ENCODE measurements around the gene CLINT1.
"Not testable (repeated sequence)": the region's sequence is repeated elsewhere in the genome, so short reads cannot be mapped to it uniquely, and the experiment has no call there.

Gene CLINT1

DNA sequence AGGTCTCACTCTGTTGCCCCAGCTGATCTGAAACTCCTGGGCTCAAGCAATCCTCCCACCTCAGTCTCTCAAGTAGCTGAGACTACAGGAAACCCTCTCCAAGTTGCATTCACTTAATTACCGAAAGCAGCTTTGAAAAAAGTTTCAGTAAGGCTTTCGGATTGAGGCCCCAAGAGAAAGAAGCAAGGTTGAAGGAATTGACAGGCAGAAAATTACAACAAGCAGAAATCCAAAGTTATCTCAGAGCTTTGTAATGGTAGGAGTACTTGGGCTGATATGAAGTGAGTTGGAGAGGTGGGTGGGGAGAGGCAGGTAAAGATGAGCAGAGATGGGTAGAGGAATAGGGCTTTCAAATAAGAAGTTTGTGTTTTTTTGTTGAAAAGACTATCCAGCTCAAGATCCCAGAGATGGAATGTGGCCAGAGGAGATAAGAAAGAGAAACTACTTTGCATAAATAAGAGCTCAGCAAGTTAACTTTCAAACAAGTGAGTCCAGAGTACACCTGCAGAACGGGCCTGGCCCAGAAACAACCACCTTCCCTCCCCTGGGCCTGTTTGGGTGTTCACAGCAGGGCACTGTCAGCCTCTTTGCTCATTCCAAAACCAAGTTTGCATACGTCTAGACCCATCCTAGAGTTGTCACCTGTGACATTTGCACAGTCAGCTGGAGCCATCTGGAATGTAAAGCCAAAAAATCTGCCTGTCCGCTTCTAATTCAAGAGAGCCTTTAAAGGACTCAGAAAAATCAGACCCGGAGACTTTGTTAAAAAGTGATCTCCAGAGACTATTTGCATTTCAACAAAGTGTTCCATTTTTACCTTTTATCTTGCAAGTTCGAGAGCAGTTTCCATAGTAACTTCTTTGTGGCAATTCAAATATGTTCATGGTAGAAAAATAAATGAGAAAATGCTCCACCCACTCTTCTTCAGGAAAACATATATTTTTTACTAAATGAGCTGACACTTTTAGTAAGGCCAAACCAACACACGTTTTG is 2.2 kb upstream of the CLINT1 start:
- DNase-seq: no peak

DNA sequence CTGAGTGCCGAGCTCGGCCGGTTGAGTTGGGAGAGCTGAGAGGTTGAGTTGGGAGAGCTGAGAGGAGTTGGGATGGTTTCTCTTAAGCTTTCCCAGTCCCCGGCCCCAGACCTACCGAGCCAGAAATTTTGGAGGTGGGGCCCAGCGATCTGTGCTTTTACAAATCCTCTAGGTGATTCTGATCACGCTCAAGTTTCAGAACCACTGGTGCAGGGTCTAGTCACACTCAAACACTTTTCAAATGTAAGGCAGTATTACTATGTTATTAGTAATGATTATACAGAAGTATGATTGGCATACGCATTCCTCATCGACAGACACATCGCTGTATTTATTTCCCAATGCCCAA is 256 bp upstream of the CLINT1 start:
- no peak for DNase-seq

- DNase-seq: peak; percentile 58 to 83 (median 82)
Observed at GRCh38 chr5:157857816-157858526, 974 bp downstream of the CLINT1 start.

GRCh38 chr5:157855404-157855994 is 3.4 kb downstream of the CLINT1 start:
- peak; percentile 69 to 75 (median 71) for DNase-seq

GRCh38 chr5:157853365-157853764 is 5.6 kb downstream of the CLINT1 start:
- not testable (repeated sequence) for DNase-seq

DNA sequence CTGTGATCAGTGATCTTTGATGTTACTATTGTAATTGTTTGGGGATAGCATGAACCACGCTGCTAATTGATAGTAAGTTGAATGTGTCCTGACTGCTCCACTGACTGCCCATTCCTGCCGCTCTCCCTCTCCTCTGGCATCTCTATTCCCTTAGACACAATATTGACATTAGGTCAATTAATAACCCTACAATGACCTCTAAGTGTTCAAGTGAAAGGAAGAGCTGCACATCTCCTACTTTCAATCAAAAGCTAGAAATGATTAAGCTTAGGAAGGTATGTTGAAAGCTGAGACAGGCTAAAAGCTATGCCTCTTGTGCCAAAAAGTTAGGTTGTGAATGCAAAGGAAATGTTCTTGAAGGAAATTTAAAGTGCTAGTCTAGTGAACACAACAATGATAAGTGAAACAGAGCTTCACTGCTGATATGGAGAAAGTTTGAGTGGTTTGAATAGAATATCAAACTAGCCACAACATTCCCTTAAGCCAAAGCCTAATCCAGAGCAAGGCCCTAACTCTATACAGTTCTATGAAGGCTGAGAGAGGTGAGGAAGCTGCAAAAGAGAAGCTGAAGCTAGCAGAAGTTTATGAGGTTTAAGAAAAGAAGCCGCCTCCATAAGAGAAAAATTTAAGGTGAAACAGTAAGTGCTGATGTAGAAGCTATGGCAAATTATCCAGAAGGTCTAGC is 12.9 kb downstream of the CLINT1 start:
- DNase-seq: no peak

DNA sequence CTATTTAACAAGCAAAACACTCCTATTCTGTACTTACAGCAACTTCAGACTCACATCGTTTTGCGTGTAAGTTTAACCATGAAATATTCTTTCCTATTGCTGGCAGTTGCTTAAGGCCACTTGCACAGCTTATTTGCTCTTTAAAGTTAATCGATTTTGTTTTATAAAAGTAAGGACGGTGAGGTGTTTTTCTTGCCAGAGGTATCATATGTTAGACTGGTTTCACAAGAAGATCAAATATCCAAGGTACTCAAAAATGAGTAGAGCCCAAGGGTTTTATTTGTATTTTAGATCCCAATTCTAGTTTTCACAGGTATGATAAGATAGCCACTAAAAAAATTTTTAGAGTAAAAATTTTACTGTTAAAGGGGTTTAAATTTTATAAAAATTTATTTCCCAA is 16.2 kb downstream of the CLINT1 start:
- DNase-seq: peak in 1 of 3 donors; percentile 13

DNA sequence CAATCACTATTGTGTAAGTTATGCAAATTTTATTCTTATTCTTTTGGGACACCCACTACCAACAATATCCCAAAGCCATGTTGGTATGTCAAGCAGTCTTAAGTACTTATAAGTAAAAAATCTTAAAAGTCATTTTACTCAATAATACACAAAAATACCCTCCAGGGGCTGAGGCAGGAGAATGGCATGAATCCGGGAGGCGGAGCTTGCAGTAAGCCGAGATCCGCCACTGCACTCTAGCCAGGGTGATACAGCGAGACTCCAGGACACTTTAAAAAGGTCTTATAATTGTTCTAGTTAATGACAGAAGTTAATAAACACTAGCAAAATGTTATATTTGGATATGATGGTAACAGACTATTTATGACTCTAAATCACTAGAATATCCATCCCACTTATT is 16.8 kb downstream of the CLINT1 start:
- no peak for DNase-seq

- no peak for DNase-seq
Observed at GRCh38 chr5:157839157-157839795, 19.7 kb downstream of the CLINT1 start.

GRCh38 chr5:157836121-157836753 is 22.7 kb downstream of the CLINT1 start:
- DNase-seq: no peak

DNA sequence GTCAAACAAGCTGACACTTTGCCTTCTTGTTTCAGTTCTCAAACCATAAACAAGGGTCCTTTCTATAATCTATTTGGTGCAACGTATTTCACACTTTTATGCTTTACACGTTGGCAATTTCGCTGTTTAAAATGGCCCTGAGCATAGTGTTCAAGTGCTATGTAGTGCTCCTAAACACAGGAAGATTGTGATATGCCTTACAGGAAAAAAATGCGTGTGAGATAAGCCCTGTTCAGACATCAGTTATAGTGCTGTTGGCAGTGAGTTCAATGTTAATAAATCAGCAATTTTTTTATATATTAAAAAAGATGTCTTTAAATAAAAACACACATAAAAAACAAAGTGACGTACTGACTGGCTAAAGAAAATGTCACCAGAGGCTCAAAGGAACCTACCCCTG is 23.9 kb downstream of the CLINT1 start:
- no peak for DNase-seq

DNA sequence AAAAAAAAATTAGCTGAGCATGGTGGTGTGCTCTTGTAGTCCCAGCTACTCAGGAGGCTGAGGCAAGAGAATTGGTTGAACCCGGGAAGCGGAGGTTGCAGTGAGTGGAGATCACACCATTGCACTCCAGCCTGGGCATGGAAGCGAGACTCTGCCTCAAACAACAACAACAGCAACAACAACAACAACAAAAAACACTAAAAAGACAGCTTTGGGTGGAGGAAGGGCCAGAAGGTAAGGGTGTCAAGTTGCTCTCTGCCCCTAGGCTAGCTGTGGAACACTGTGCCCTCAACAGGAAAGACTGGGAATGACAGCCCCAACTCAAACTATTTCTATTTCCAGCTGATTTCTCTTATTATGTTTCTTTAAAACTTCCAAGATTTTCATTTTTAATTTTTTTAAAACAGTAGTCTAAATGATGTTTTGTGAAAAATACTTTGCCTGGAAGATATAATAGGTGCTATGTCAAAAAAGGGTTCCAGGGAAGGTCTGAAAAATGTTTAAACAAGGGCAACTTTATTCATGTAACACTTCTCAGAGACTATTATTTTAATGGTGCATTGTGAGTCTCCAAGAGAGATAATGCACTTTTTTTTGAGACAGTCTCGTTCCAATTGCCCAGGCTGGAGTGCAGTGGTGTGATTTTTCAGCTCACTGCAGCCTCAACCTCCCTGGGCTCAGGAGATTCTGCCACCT is 29.9 kb downstream of the CLINT1 start:
- peak; percentile 11 to 18 (median 16) for DNase-seq

- DNase-seq: peak in 1 of 3 donors; percentile 10
Observed at GRCh38 chr5:157828105-157828943, 30.6 kb downstream of the CLINT1 start.

GRCh38 chr5:157827423-157827822 is 31.5 kb downstream of the CLINT1 start:
- no peak for DNase-seq

- no peak for DNase-seq
Observed at GRCh38 chr5:157823655-157824054, 35.3 kb downstream of the CLINT1 start.

GRCh38 chr5:157821822-157822622 is 36.9 kb downstream of the CLINT1 start:
- DNase-seq: no peak

DNA sequence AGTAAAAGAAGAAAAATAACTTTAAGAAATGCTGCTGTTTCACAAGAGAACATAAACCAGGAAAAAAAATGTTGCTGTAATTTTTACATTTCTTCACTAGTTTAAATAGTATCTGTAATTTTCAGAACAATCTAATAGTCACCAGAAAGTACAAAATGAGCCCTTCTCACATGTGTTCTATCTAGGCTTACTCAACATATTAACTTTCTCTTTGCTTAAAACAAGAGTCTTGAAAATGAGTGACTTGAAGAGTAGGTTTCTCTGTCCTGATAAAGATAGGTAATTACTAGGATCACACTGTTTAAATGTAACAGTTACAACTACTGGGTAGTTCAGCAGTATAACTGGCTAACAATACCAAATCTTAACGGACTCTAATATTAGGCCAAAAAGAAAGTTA is 37.5 kb downstream of the CLINT1 start:
- peak in 1 of 3 donors; percentile 11 for DNase-seq

GRCh38 chr5:157820593-157821252 is 38.2 kb downstream of the CLINT1 start:
- DNase-seq: peak; percentile 53 to 70 (median 68)

Data from suppressor macrophage treated with lipopolysaccharide for 1 hour (primary cell).